ENCODE measurements around the gene CFAP410.
"Not testable (repeated sequence)": the region's sequence is repeated elsewhere in the genome, so short reads cannot be mapped to it uniquely, and the experiment has no call there.

CFAP410 gene

DNA sequence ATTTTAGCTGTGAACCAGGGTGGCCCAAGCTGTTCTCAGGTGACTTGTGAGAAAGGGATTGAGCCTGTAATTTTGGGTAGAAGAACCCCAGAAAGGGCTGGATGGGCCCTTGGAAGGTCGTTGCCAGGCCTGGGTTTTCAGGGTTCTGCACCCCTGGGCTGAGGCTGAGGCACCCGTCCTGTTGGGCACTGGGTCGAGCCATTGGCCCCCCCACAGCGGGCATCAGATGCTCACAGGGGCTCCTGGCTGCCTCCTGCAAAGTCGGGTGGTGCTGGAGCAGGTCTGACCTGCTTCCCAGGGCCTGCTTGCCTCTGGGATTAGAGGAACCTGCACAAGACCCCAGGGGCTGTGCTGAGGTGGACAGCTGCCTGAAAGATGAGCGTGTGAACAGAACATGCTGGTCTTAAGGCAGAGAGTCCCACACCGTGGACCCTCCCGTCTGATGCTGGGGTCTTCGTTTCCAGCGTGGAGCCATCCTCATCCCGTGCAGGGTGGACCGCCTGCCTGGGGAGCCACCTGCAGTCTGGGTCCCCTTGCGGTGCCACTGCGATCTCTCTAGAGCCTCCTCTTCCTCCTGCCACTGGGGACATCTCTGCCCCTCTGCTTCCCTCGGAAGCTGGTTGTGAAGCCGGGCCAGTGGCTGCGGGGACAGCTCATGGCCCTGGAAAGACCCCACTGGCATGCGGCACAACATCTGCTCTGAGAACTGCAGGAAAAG, 12.5 kb upstream of the CFAP410 start:
- no peak for DNase-seq (ENCODE audit: low read depth, low spot score)

- DNase-seq (ENCODE audit: low read depth, low spot score), result no peak
These were observed 11.7 kb upstream of the CFAP410 start for GRCh38 chr21:44350773-44351481.

DNA sequence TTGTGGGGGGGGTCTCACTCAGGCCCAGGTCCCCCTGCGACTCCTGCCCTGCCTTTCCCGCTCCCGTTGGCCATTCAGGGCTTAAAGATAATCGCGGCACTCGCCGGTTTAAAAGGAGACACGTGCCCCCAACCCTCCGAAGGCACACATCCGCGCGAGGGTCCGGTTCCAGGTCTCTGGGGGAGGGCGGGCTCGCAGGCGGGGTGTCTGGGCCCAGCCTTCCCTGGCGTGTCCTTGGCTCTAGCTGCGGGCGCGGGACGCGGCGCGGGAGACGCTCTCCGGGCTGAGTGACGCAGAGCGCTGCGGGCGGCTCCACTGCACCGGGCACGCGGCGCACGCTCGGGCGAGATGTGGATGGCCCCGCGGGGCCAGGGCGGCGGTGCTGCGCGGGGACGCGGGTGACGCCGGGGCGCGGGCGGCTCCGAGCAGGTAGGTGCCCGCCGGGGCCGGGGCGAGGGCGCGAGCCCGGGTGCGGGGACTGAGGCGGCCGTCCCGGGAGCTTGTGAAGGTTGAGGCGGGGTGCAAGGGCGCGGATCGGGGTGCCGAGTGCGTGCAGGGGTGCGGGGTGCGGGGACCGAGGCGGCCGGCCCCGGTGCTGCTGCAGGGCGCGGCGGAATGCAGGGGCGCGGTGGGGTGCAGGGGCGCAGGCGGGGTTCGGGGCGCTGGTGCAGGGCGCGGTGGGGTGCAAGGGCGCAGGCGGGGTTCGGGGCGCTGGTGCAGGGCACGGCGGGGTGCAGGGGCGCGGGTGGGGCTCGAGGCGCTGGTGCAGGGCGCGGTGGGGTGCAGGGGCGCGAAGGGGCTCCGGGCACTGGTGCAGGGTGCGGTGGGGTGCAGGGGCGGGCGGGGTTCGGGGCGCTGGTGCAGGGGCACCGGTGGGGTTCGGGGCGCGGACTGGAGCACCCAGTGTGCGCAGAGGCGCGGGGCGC, 10.9 kb upstream of the CFAP410 start:
- DNase-seq (ENCODE audit: low read depth, low spot score), result no peak

DNA sequence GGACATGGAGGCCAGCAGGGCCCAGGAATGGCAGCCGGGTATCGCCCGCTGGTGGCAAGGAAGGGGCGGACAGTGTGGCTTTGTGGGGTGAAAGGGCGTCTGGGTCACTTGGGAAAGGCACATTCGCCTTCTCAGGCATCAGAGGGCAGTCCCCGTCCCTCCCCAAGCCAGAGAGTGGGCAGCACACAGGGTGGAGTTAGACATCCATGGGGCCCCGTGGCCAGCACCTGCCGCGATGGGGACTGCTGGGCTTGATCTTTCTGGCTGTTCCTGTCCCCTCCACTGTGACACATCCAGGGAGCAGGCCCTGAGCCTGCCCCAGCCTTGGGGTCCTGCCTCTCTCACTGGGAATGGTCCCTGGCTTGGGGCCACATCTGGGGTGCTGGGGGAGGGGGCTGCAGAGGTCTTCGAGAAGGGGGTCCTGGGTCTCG, 10.2 kb upstream of the CFAP410 start:
- DNase-seq (ENCODE audit: low read depth, low spot score), result no peak

DNA sequence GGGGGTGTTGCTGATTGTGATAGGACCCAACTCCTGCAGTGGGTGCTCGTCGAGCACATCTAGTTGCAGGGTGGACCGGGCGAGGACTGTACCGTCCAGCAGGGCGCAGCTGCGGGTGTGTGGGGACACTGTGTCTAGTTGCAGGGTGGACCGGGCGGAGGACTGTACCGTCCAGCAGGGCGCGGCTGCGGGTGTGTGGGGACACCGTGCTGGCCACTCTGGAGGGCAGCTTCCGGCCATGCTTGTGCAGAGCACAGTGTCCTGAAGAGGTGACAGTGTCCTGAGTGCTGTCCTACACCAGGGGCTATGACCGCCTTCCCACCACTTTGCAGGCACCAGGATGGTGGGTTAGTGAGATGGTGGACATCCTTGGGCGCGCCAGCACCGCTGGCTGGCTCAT, 9.7 kb upstream of the CFAP410 start:
- no peak for DNase-seq (ENCODE audit: low read depth, low spot score)

DNA sequence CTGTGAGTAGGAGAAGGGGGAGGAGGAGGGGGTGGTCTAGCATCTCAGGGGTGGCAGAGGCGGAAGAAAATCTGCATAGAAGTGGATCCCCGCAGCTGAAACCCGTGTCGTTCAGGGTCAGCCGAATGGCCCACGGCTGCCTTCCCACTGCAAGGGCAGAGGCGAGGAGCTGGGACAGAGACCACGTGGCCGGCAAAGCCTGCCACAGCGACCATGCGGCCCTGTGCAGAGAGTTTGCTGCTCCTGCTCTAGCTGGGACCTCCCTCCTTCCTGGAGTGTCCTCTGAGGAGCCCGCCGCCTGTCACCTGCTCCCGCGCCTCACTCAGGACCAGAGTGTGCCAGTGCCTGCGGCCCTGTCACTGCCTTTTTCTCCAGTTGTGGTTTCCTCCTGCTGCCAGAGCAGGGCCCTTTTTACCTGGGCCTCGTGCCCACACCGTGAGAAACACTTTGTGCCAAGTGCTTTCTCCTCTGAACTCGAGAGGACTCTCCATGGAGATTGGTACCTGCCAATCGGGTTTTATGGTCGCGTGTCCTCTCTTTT, 8.8 kb upstream of the CFAP410 start:
- DNase-seq (ENCODE audit: low read depth, low spot score), result no peak

GRCh38 chr21:44345495-44345894, 6.3 kb upstream of the CFAP410 start:
- no peak for DNase-seq (ENCODE audit: low read depth, low spot score)

DNA sequence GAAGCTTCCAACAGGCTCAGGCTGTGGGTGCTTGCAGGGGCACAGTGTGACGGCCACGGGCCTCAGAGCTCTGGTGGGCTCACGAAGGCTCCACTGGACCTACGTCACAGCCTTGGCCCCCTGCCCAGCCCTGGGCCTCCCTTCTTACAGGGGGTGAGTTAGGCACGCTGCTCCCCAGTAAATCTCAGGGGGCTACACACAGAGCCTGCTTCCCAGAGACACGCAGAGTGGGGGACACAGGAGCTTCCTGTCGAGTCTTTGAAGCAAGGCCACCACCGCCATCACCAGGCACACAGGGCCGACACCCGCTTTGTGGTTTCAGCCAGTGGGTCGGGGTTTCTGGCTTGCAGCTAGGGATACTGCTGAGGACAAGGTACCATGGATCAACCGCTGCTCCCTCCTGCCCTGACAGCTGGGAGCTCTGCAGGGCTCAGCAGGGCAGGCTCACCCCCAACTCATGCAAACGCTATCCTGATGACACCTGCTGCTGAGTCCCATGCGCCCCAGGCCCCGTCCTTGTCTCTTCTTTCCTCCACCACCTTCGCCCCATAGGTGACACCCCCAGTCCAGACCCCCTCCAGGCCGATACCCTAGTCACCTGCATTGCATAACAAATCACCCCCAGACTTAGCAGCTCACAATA, 5.5 kb upstream of the CFAP410 start:
- no peak for DNase-seq (ENCODE audit: low read depth, low spot score)

GRCh38 chr21:44342981-44343380, 3.8 kb upstream of the CFAP410 start:
- DNase-seq (ENCODE audit: low read depth, low spot score), result not testable (repeated sequence)

GRCh38 chr21:44341726-44342458, 2.7 kb upstream of the CFAP410 start:
- DNase-seq (ENCODE audit: low read depth, low spot score), result not testable (repeated sequence)

DNA sequence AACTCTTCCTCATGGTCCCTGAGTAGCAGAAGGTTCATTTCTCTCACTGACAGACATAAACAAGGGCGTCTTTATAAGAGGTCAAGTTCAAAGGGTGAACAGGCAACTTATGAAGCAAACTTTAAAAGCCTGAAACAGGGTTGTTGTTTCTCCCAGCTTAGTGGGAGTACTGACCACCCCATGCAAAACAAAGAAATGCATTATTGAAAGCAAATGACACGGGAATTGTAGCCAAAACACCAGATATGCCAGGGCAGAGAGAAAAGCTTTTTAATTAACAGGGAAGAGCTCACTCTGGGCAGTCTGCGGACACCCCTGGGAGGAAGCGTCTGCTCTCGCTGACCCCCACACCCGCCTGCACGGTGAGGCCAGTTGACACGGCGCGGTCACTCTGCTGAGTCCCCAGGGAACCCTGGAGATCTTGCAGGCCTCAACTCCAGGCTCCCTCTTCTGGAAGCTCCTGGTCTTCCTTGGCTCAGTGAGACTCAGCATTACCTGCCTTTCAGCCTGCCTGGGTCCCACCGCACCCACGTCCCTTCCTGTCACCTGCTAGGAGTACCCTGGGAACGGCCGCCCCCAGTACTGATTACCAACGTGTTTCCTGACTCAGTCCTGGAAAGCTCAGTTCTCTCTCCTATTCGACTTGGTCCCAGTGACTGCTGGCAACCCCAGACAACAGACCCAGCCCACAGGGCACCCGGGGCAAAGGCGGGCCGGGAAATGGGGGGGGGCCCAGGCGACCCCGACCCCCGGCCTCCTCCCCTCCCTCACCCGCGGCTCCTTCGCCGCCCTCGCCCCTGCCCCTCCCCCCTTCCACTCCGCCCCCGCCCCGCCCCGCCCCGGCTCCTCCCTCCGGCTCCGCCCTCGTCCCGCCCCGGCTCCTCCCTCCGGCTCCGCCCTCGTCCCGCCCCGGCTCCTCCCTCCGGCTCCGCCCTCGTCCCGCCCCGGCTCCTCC, 972 bp downstream of the CFAP410 start:
- DNase-seq (ENCODE audit: low read depth, low spot score), result no peak

DNA sequence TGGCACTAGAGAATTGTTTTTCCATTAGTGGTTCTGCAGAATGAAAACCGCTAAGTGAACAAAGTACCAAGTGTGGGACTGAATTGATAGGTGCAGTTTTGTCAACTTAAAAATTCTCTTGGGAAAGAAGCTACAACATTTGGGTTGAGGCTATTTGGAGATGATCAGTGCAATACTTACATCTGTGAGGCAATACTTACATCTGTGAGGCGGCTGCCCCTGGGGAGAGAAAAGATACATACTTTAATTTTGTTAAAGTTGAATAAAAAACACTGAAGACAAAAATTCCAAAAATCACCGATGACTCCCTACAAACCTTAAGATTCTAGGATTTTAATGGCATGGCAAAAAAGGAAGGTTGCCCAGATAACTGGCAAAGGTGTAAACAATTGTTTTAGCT, 1.7 kb downstream of the CFAP410 start:
- no peak for DNase-seq (ENCODE audit: low read depth, low spot score)

GRCh38 chr21:44335266-44336059, 3.7 kb downstream of the CFAP410 start:
- DNase-seq (ENCODE audit: low read depth, low spot score), result no peak

DNA sequence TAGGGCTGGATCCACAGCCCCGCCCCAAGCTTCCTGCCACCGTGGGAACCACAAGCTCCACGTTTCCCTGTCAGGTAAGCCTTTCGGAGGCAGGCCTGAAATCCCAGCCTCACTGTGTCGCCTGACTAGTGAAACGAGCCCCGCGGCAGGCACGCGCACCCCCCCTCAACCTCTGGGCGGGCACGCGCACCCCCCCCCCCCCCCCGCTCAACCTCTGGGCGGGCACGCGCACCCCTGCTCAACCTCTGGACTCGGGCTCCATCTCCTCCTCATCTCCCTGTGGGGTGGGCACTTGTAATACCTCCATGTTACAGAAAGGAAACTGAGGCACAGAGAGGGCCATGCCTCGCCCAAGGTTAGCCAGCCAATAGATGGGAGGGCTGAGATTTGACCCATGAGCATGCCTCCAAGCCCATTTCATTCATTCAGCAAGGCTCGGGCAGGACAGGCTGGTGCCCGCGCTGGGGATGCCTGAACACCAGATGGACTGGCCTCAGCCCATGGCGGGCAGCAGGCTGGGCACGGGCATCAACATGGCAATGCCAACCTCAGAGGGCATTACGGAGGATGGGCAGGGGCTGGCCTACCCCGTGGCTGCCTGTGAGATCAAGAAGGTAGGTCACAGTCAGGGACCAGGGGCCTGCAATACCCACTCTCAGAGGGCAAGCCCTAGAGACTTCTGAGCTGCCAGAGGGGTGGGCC, 4.7 kb downstream of the CFAP410 start:
- no peak for DNase-seq (ENCODE audit: low read depth, low spot score)

DNA sequence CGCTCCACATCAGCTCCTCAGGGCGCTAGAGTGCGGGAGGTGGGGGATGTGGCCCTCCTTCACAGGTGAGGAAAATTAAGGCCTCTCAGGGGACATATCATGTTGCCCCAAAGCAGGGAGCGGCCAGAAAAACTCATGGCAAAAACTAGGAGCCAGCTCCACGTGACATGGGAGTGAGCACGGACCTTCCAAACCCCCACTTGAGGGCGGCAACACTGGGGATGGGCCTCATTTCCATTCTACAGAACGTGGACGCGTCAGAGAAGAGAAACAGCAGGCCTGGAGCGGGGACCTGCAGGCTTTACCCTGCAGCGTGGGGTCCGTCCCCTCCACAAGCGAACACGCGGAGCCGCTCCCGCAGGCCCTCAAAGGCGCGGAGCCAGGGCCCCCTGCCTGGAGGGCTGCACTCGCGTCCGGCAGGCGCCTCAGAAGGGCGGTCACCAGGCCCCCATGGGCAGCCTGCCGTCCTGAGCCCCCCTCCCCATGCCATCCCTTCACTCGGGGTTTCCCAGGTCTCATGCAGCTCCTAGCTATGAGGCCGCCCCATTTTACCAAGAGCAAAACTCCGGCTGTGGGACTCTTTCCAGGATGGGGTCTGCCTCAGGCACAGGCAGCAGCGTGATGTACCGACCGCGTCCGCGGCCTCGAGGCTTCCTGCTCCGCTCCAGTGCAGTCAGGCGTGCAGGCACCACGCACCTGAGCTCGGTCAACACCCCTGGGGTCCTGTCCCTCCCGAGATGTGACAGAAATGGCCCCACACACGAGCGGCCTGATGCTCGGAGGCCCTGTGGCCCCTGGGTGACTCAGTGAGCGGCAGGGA, 5.5 kb downstream of the CFAP410 start:
- no peak for DNase-seq (ENCODE audit: low read depth, low spot score)

DNA sequence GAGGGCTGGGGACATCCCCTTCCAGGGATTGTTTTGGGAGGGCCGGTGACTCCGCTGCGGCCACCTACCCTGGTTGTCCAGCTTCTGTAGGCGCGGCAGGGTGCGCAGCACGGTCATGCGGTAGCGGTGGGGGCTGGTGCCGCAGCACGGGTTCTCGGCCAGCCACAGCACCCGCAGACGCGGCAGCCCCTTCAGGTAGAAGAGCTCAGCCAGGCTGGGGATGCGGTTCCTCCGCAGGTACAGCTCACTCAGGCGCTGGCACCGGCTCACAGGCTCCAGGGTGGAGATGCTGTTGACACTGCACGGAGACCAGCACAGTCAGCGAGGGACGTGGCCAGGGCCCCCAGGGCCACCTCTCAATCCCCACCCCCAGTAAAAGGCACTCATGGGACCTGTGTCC, 6.2 kb downstream of the CFAP410 start:
- DNase-seq (ENCODE audit: low read depth, low spot score), result no peak

DNA sequence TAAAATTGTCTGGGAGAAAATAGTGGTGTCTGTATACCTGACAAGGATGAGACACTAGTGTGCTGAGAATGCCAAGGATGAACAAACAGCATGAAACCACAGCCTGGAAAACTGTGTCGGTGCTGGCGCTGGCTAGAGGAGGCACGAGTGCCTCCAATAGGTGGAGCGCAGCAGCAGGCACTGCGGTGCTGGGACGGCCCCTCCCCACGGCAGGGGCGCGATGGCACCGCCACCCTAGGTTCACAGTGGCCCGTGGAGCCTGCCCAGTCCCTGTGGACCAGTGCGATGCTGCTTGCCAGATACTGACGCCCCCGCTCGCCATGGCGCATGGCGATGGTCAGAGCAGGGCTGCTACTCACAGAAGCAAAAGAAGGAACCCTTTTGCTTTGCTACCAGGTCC, 6.8 kb downstream of the CFAP410 start:
- DNase-seq (ENCODE audit: low read depth, low spot score), result no peak
